Osteoblast (primary cell): Measurements from ENCODE around the gene WDR7. TPM values are rescaled to one million over a fixed set of nuclear protein-coding genes. Genes with fewer than 3 reads are reported as not detected.

Source experiments
- DNase-seq: peaks from one replicate; pipeline ENCODE4 v3.0.0; 2011; ENCODE audit warnings: low spot score, mixed read lengths; ENCODE audit not compliant: insufficient read length; ENCODE audit errors: missing footprints
- H2AFZ ChIP-seq: 2 replicates; pipeline ENCODE4 v1.6.0; 2011; ENCODE audit warnings: mild to moderate bottlenecking, low read length
- H3K27ac ChIP-seq: 2 replicates; pipeline ENCODE4 v1.5.1; 2011; ENCODE audit warnings: mild to moderate bottlenecking, low read depth, low read length, moderate library complexity
- H3K27me3 ChIP-seq: 2 replicates; pipeline ENCODE4 v1.6.0; 2012; ENCODE audit warnings: mild to moderate bottlenecking, control low read depth, inconsistent platforms, low read length, moderate library complexity; ENCODE audit not compliant: insufficient read depth
- H3K36me3 ChIP-seq: 2 replicates; pipeline ENCODE4 v1.5.1; 2011; ENCODE audit warnings: mild to moderate bottlenecking, low read length, control low read depth, moderate library complexity; ENCODE audit not compliant: insufficient read depth
- H3K4me1 ChIP-seq: 2 replicates; pipeline ENCODE4 v1.5.1; 2011; ENCODE audit warnings: mild to moderate bottlenecking, low read length, control low read depth, moderate library complexity; ENCODE audit not compliant: insufficient read depth
- H3K4me2 ChIP-seq: 2 replicates; pipeline ENCODE4 v1.6.0; 2011; ENCODE audit warnings: mild to moderate bottlenecking, low read length; ENCODE audit not compliant: insufficient read depth
- H3K4me3 ChIP-seq: fragments of 200-600 bp; sonication (generic); 3 replicates; pipeline ENCODE4 v1.5.1; 2012; ENCODE audit warnings: mild to moderate bottlenecking, low read length, inconsistent platforms; ENCODE audit not compliant: insufficient read depth
- H3K79me2 ChIP-seq: 2 replicates; pipeline ENCODE4 v1.6.0; 2012; ENCODE audit warnings: mild to moderate bottlenecking, low read length, control low read depth, inconsistent platforms; ENCODE audit not compliant: insufficient read depth
- H3K9me3 ChIP-seq: 2 replicates; pipeline ENCODE4 v1.5.1; 2011; ENCODE audit warnings: low read depth, low read length, control low read depth
- H4K20me1 ChIP-seq: 2 replicates; pipeline ENCODE4 v1.6.0; 2012; ENCODE audit warnings: mild to moderate bottlenecking, low read length, control low read depth; ENCODE audit not compliant: insufficient read depth
- total RNA-seq: library from RNA; depleted of rRNA; stranded (reverse); fragments of >200 nt; gene quantifications from 2 replicates; pipeline ENCODE4 v1.2.3, GENCODE V29; 2012
- TF ChIP-seq, protein P1 (sequence below): IDR thresholded peaks from 2 replicates; pipeline ENCODE4 v1.5.1; 2011; ENCODE audit warnings: mild to moderate bottlenecking, low read depth, low read length, moderate library complexity; ENCODE audit errors: extremely low read depth

WDR7 gene
- total RNA-seq, 1 donor, result 23.2 TPM

DNA sequence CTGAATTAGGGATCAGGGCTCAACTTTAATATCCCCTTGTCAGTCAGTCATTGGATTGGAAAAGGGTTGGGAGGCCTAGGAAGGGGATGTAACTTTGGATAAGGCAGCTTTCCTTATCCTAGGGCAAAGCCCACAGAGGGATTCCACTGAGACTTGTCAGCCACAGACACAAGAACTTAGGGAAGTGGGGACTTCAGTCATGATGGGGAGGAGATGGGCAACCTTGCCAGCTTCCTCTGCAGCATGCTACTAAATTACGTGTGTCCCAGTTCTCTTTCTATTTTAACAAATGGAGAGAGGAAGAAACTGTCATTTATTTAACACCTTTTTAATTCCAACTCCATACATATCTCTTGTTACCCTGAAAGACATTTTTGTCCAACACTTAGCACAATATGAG, 237.8 kb downstream of the WDR7 start:
- Histone ChIP-seq H3K27me3 (no peaks in the 10 kb centered on the region), H3K4me1 (peaks cover 34% of the 10 kb centered on the region), H3K9me3 (no peaks in the 10 kb centered on the region), H3K79me2 (no peaks in the 10 kb centered on the region), H2AFZ (no peak overlapping the region), H3K4me3 (no peak overlapping the region), H3K27ac (no peak overlapping the region), H4K20me1 (no peaks in the 10 kb centered on the region), H3K36me3 (no peaks in the 10 kb centered on the region), H3K4me2 (no peak overlapping the region)
- TF ChIP-seq, protein P1, sequence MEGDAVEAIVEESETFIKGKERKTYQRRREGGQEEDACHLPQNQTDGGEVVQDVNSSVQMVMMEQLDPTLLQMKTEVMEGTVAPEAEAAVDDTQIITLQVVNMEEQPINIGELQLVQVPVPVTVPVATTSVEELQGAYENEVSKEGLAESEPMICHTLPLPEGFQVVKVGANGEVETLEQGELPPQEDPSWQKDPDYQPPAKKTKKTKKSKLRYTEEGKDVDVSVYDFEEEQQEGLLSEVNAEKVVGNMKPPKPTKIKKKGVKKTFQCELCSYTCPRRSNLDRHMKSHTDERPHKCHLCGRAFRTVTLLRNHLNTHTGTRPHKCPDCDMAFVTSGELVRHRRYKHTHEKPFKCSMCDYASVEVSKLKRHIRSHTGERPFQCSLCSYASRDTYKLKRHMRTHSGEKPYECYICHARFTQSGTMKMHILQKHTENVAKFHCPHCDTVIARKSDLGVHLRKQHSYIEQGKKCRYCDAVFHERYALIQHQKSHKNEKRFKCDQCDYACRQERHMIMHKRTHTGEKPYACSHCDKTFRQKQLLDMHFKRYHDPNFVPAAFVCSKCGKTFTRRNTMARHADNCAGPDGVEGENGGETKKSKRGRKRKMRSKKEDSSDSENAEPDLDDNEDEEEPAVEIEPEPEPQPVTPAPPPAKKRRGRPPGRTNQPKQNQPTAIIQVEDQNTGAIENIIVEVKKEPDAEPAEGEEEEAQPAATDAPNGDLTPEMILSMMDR, result no peak
- peak; percentile 31 for DNase-seq

DNA sequence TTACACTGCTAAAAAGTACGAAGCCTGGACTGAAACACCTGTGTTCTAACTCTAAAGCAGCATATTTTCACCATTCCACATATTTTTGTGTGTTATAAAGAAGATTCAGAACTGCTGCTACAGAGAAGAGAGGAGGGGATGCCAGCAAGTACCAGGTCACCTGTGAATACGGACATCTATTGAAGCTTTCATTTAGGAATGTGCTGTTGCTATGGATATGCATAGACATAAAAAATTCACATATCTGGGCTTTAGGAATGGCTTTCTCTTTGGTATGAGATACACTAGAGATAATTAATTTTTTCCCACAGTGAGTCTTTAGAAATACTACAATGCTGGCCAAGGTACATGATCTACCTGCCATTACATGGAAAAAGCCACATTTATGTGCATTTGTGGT, 238.5 kb downstream of the WDR7 start:
- H2AFZ ChIP-seq, result no peak overlapping the region
- H3K9me3 ChIP-seq, result no peaks in the 10 kb centered on the region
- TF ChIP-seq, protein P1, result no peak
- H3K4me1 ChIP-seq, result peaks cover 34% of the 10 kb centered on the region
- H4K20me1 ChIP-seq, result no peaks in the 10 kb centered on the region
- no peak overlapping the region for H3K4me3 ChIP-seq
- DNase-seq, result no peak
- H3K4me2 ChIP-seq, result no peak overlapping the region
- peak overlapping the region; percentile 57 for H3K27ac ChIP-seq
- H3K27me3 ChIP-seq, result no peaks in the 10 kb centered on the region
- H3K79me2 ChIP-seq, result no peaks in the 10 kb centered on the region
- no peaks in the 10 kb centered on the region for H3K36me3 ChIP-seq

DNA sequence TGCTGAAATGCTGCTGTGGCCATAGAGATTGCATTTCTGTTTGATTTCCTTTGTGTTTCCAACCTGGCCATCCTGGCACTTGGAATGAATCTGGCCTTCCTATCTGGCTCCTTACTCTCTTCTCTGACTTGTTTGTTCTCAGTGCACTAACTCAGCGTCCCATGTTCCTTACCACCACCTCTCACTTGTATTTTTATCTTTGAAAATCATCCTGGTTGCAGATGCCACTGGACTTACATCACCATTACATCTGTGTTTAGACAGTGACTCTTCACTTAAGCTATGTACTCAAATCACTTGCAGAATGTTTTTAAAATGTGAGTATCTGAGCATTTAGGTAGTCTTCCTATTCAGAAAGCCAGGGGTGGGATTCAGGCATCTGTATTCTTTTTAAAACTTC, 239.5 kb downstream of the WDR7 start:
- Histone ChIP-seq H3K79me2 (no peaks in the 10 kb centered on the region), H3K36me3 (no peaks in the 10 kb centered on the region), H3K4me3 (no peak overlapping the region), H2AFZ (peak overlapping the region; percentile 23), H3K4me1 (peaks cover 34% of the 10 kb centered on the region), H3K9me3 (no peaks in the 10 kb centered on the region), H3K27me3 (no peaks in the 10 kb centered on the region), H3K27ac (peak overlapping the region; percentile 57), H3K4me2 (peak overlapping the region; percentile 53), H4K20me1 (no peaks in the 10 kb centered on the region)
- TF ChIP-seq, protein P1, result no peak
- peak; percentile 77 for DNase-seq

DNA sequence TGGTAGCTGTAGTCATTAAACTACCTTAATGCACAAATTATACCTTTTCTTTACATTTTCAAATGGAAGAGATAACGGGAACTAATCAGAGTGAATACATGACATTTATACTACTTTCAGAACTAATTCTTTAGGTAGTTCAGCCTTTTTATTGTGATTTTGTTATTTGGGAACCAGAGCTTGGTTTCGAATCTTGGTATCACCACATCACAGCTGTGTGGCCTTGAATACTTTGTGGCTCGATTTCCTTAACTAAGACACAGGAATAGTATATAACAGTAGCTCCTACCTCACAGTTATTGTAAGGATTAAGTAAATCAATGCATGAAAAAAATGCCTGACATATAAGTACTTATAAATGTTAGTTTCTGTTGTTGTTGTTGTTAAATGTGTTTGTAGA, 240.0 kb downstream of the WDR7 start:
- no peak for DNase-seq
- TF ChIP-seq, protein P1, result no peak
- Histone ChIP-seq H3K27me3 (no peaks in the 10 kb centered on the region), H4K20me1 (no peaks in the 10 kb centered on the region), H3K9me3 (no peaks in the 10 kb centered on the region), H3K27ac (peak overlapping the region; percentile 57), H3K4me3 (no peak overlapping the region), H3K4me2 (peak overlapping the region; percentile 53), H3K36me3 (no peaks in the 10 kb centered on the region), H3K79me2 (no peaks in the 10 kb centered on the region), H2AFZ (no peak overlapping the region), H3K4me1 (peaks cover 34% of the 10 kb centered on the region)
